Calu3 (cell line): ENCODE data around the gene WASF3. TPM values are rescaled to one million over a fixed set of nuclear protein-coding genes. Genes with fewer than 3 reads are reported as not detected.

Experiments
- BruUV-seq: library from RNA; stranded (reverse); fragments of 400-500 nt; replicated peaks from 2 replicates; lab custom pipeline; 2021; lab: Mats Ljungman, UMichigan
- CTCF ChIA-PET: fragments of 300-600 bp; sonication (Branson Sonifier 250); formaldehyde crosslinking; loops from one replicate; lab custom pipeline; 2022; ENCODE audit warnings: antibody characterized with exemption; lab: Charles Lee
- DNase-seq: peaks from one replicate; pipeline ENCODE4 v3.0.0; 2022
- H3K27ac Mint-ChIP-seq: one replicate; pipeline ENCODE4 v1.8.0; 2022; ENCODE audit warnings: mixed read lengths; ENCODE audit not compliant: unreplicated experiment
- H3K27me3 Mint-ChIP-seq: one replicate; pipeline ENCODE4 v1.8.0; 2022; ENCODE audit warnings: mixed read lengths; ENCODE audit not compliant: unreplicated experiment
- H3K36me3 Mint-ChIP-seq: one replicate; pipeline ENCODE4 v1.8.0; 2022; ENCODE audit warnings: mild to moderate bottlenecking, moderate library complexity, mixed read lengths; ENCODE audit not compliant: insufficient read depth, unreplicated experiment
- H3K4me1 Mint-ChIP-seq: one replicate; pipeline ENCODE4 v1.8.0; 2022; ENCODE audit warnings: mild to moderate bottlenecking, low read depth, mixed read lengths; ENCODE audit not compliant: unreplicated experiment
- H3K4me3 Mint-ChIP-seq: one replicate; pipeline ENCODE4 v1.8.0; 2022; ENCODE audit warnings: mild to moderate bottlenecking, low read depth, moderate library complexity, mixed read lengths; ENCODE audit not compliant: unreplicated experiment
- H3K9me3 Mint-ChIP-seq: one replicate; pipeline ENCODE4 v1.8.0; 2022; ENCODE audit warnings: low read depth, mixed read lengths; ENCODE audit not compliant: unreplicated experiment
- CTCF ChIP-seq: fragments of 200-600 bp; IDR thresholded peaks from one replicate; pipeline ENCODE4 v1.8.0; 2022; ENCODE audit warnings: antibody characterized with exemption; ENCODE audit not compliant: unreplicated experiment
- intact Hi-C: fragments of 100-400 bp; cut with micrococcal nuclease; formaldehyde crosslinking; loops from one replicate; pipeline ENCODE4 v1.10.0; 2022; ENCODE audit not compliant: unreplicated experiment
- total RNA-seq: library from RNA; stranded (reverse); gene quantifications from 2 replicates; pipeline ENCODE4 v1.2.3, GENCODE V29; 2022

WASF3 gene
- total RNA-seq, 1 experiment from 2014 or later, result 8.7 TPM

- H3K36me3 Mint-ChIP-seq, result no peaks in the 10 kb centered on the region
- H3K27ac Mint-ChIP-seq, result no peak overlapping the region
- no peak for DNase-seq
- no TSS peak for BruUV-seq
- no peak for TF ChIP-seq CTCF
- intact Hi-C loops, result no loop called here
- H3K4me1 Mint-ChIP-seq, result no peaks in the 10 kb centered on the region
- CTCF ChIA-PET, result no interaction called here
- H3K9me3 Mint-ChIP-seq, result no peaks in the 10 kb centered on the region
- no peaks in the 10 kb centered on the region for H3K27me3 Mint-ChIP-seq
- no peak overlapping the region for H3K4me3 Mint-ChIP-seq
These were observed 130.8 kb downstream of the WASF3 start for GRCh38 chr13:26688286-26688685.

DNA sequence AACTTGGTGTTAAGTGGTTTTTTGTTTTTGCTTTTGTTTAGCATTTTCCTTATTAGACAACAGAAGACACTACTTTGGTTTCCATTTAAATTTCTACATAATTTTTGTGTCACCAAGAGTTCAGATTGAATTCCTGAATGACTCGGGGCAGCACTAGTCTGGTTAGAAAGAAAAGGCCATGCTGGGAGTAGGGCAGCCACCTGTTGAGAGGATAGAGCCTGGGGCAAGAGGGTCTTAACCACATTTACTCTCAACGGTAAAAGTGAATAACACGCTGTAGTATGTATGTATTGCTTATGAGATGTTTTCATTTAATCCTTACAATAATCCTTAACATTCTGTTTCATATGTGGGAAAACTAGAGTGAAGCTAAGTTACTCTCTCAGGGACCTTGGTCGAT is 131.5 kb downstream of the WASF3 start:
- Mint-ChIP-seq H3K4me1 (peaks cover 4% of the 10 kb centered on the region), H3K27ac (no peak overlapping the region), H3K27me3 (no peaks in the 10 kb centered on the region), H3K4me3 (no peak overlapping the region), H3K9me3 (no peaks in the 10 kb centered on the region), H3K36me3 (no peaks in the 10 kb centered on the region)
- CTCF ChIA-PET, result no interaction called here
- no peak for TF ChIP-seq CTCF
- no peak for DNase-seq
- intact Hi-C loops, result no loop called here
- no TSS peak for BruUV-seq

DNA sequence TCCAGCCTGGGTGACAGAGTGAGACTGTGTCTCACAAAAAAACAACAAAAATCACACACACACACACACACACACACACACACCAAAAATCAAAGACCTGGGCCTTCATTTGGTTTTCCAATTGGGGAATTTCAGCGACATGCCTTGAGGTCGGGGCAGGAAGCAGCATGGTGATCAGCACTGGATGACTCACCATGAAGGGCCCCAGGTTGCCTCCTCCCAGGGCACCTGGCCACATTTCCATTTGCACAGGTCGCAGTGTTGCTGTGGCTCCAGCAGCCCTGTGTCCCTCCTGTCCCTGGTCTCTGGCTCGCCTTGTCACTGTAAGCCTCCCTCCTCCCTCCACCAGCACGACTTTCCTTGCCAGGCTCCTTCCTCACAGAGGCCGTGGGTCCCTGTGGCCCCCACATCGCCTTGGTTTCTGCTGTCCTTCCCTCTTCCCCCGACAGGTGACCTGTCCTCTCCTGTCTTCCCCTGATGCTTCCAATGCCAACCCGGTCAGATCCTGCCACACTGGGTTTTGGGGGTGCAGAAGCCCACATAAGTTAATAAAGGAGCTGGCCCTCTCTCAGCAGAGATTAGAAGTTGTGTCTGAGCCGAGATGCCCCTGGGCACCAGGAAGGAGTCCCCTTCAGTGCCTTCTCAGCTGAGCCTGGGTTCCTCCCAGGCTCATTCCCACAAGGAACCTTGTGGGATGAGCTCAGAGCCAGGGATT is 136.4 kb downstream of the WASF3 start:
- no peaks in the 10 kb centered on the region for H3K9me3 Mint-ChIP-seq
- TF ChIP-seq CTCF, result no peak
- CTCF ChIA-PET, result no interaction called here
- no peaks in the 10 kb centered on the region for H3K36me3 Mint-ChIP-seq
- no peak overlapping the region for H3K27ac Mint-ChIP-seq
- no TSS peak for BruUV-seq
- no peaks in the 10 kb centered on the region for H3K27me3 Mint-ChIP-seq
- no peak overlapping the region for H3K4me3 Mint-ChIP-seq
- intact Hi-C loops, result no loop called here
- no peak for DNase-seq
- H3K4me1 Mint-ChIP-seq, result peaks cover 8% of the 10 kb centered on the region

- no peak overlapping the region for H3K27ac Mint-ChIP-seq
- H3K4me1 Mint-ChIP-seq, result peaks cover 8% of the 10 kb centered on the region
- no peaks in the 10 kb centered on the region for H3K36me3 Mint-ChIP-seq
- no TSS peak for BruUV-seq
- no peak for TF ChIP-seq CTCF
- H3K9me3 Mint-ChIP-seq, result no peaks in the 10 kb centered on the region
- DNase-seq, result no peak
- CTCF ChIA-PET, result interaction anchor here (0.6 to 0.7 kb wide), 2 partner anchors 212 to 216 kb away, joined by 4 to 6 read pairs; no protein-coding TSS in a partner anchor
- no peaks in the 10 kb centered on the region for H3K27me3 Mint-ChIP-seq
- H3K4me3 Mint-ChIP-seq, result no peak overlapping the region
- intact Hi-C loops, result loop anchor here (5.0 kb wide), 1 partner anchor 197 kb away; no protein-coding TSS in a partner anchor
These were observed 137.3 kb downstream of the WASF3 start for GRCh38 chr13:26694609-26695359.
